PC-9 (cell line): ENCODE results near the gene ZNF609.

Experiments used
- EZH2 ChIP-seq: fragments of 200-600 bp; sonication (generic); IDR thresholded peaks from 2 replicates; pipeline ENCODE4 v1.8.0; 2017; ENCODE audit warnings: antibody characterized with exemption, low read depth
- TF ChIP-seq, protein P1 (sequence below): fragments of 200-600 bp; sonication (generic); conservative IDR thresholded peaks from 2 replicates; pipeline ENCODE4 v1.6.1; 2017; ENCODE audit warnings: mixed run types, antibody characterized with exemption, mild to moderate bottlenecking, moderate library complexity

DNA sequence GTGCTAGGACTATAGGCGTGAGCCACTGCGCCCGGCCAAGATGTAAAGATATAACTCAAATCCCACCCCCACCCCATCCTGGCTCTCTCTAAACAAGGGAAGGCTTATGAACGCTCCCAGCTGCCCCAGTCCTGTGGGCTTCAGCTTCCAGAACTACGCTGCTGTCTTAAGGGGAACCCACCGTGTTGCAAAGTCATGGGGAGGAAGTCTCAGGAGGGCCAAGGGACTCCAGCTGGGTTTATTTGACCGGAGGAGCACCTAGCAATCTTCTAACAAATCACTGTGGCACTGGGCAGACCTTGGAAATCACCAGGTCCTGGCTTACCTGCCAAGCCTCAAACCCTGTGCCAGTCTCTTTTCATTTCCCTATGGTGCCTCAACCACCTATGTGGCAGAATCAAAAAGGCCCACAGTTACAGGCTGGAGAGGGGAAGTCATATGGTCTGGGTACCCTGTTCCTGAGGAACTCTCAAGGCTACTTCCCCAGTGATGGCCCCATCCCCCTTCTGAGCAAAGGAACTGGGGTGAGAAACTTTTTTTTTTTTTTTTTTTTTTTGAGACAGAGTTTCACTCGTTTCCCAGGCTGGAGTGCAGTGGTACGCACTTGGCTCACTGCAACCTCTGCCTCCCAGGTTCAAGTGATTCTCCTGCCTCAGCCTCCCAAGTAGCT is 231.7 kb downstream of the ZNF609 start:
- TF ChIP-seq, protein P1, sequence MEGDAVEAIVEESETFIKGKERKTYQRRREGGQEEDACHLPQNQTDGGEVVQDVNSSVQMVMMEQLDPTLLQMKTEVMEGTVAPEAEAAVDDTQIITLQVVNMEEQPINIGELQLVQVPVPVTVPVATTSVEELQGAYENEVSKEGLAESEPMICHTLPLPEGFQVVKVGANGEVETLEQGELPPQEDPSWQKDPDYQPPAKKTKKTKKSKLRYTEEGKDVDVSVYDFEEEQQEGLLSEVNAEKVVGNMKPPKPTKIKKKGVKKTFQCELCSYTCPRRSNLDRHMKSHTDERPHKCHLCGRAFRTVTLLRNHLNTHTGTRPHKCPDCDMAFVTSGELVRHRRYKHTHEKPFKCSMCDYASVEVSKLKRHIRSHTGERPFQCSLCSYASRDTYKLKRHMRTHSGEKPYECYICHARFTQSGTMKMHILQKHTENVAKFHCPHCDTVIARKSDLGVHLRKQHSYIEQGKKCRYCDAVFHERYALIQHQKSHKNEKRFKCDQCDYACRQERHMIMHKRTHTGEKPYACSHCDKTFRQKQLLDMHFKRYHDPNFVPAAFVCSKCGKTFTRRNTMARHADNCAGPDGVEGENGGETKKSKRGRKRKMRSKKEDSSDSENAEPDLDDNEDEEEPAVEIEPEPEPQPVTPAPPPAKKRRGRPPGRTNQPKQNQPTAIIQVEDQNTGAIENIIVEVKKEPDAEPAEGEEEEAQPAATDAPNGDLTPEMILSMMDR: no peak
- no peak for TF ChIP-seq EZH2
